Measurements from ENCODE around the gene COMT.

DNA sequence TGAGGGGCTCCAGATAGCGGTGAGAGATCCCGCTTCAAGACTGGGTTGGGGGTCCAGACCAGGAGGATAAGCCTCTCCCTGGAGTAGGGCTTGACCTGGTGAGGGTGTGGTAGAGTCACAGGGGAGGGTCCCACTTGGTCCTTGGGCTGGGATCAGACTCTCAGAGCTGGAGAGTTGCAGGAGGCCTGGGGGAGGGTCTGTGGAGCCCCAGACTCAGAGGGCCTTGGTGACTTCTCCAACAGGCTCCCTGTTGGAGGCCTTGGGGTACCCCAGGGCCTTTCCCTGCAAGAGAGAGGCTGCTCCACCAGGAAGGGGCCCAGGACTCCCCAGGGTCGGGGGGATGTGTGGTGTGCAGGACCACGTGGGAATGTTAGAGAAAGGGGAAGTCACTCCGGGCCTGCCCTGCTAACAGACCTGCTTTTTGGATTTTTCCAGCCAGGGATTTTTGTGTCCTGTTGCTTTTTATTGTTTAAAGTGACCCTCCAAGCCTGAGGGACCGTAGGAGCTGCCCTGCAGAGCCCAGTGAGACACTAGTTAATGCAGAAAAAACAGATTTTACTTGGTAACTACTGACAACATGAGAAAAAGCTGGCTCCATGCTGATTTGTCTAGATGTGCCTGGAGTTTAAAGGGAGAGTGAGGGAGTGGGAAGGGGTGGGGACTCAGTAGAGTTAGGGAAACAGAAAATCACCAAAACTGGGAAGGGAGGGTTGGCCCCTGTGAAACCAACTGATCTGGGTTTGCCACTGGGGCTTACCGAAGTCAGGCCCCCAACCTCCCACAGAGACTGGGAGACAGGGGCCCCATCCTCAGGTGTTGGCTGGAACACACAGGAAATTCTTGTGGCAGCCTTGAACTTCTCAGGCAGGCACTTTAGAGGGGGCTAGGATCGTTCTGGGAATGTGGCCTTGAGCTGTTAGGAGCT is 847 bp downstream of the COMT start:
- TF ChIP-seq, protein P1, sequence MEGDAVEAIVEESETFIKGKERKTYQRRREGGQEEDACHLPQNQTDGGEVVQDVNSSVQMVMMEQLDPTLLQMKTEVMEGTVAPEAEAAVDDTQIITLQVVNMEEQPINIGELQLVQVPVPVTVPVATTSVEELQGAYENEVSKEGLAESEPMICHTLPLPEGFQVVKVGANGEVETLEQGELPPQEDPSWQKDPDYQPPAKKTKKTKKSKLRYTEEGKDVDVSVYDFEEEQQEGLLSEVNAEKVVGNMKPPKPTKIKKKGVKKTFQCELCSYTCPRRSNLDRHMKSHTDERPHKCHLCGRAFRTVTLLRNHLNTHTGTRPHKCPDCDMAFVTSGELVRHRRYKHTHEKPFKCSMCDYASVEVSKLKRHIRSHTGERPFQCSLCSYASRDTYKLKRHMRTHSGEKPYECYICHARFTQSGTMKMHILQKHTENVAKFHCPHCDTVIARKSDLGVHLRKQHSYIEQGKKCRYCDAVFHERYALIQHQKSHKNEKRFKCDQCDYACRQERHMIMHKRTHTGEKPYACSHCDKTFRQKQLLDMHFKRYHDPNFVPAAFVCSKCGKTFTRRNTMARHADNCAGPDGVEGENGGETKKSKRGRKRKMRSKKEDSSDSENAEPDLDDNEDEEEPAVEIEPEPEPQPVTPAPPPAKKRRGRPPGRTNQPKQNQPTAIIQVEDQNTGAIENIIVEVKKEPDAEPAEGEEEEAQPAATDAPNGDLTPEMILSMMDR (conservative IDR thresholded peaks at IDR 0.05; ENCODE audit: low read length): no peak
- no peak for TF ChIP-seq EZH2phosphoT487 (IDR thresholded peaks at IDR 0.05; ENCODE audit: borderline replicate concordance)

All from Loucy (cell line).